GM21367 (cell line): ENCODE results near the gene FOLR3.
"Not testable (repeated sequence)": the region's sequence is repeated elsewhere in the genome, so short reads cannot be mapped to it uniquely, and the experiment has no call there.

ENCODE experiments used
- ATAC-seq: cut with Tn5 transposase; IDR thresholded peaks from one replicate; pipeline ENCODE4 v1.9.1; 2021; ENCODE audit not compliant: unreplicated experiment

The FOLR3 gene

DNA sequence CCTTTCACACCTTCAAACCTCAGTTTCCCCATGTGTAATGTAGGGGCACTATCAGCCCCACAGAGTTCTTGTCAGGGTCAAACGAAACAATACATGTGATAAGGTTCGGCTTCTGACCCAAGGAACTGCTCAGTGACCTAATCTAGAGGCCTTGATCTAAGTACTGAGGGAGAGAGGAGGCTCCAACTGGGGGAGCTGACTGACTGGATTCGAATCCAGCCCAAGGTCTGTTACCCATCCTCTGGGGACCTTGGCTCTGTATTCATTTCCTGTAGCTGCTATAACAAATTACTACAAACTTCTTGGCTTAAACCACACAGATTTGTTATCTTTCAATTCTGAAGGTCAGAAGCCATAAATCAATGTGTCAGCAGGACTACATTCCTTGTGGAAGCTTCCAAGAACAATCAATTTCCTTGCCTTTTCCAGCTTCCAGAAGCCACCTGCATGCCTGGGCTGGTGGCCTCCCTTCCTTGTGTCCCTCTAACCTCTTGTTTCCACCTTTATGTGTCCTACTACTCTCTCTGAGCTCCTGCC is 12.3 kb upstream of the FOLR3 start:
- ATAC-seq, result no peak

DNA sequence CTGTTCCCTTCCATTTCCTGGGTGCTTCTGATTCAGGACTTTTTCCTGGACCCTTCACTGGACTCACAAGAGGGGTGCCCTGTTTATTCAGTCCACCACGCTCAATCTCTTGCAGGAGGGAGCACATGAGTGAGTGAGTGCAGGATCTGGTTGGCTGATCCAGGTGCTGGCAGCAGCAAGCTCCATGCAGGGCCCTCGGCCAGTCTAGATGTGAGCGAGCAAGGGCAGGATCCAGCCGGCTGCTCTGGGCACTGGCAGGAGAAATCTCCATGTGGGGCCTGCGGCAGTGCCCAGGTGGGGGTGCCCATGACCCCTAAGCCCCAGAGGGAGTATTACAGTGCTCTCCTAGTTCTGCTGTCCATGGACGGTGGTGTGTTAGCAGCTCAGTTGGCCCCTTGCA is 11.5 kb upstream of the FOLR3 start:
- ATAC-seq, result no peak

DNA sequence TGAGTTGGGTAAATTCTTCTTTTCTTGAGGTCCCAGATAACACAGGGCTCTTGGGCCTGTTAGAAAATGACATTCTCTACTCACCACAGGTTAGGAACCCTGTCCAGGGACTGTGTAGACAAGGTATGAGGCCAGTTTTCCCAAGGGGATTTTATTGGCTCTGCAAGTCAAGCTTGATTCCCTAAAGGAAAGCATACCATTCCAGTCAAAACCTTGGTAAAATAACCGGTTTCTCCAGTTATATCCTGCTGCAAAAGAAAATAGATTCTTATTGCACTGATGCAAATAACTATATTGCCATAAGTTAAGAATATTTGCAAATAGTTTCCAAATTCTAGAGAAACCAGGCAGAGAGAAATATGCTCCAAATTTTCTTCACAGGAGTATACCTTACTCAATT is 9.6 kb upstream of the FOLR3 start:
- no peak for ATAC-seq

- ATAC-seq, result no peak
Observed at GRCh38 chr11:72127923-72128322, 7.6 kb upstream of the FOLR3 start.

DNA sequence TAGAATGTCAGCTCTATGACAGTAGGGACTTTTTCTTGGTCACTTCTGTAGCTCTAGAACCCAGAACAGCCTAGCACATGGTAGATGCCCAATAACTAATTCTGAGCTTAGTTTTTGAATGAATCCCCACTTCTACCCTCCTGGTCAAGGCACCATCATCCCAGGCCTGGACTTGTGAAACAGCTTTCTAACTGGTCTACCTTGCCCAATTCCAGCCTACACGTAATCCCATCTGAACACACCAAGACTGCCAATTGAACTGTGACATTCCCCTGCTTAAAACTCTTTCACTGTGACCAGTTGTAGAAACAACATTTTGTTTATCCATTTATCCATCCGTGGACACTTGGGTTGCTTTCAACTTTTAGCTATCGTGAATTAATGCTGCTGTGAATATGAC is 6.1 kb upstream of the FOLR3 start:
- ATAC-seq, result no peak

- ATAC-seq, result no peak
Observed at GRCh38 chr11:72132646-72133045, 2.9 kb upstream of the FOLR3 start.

DNA sequence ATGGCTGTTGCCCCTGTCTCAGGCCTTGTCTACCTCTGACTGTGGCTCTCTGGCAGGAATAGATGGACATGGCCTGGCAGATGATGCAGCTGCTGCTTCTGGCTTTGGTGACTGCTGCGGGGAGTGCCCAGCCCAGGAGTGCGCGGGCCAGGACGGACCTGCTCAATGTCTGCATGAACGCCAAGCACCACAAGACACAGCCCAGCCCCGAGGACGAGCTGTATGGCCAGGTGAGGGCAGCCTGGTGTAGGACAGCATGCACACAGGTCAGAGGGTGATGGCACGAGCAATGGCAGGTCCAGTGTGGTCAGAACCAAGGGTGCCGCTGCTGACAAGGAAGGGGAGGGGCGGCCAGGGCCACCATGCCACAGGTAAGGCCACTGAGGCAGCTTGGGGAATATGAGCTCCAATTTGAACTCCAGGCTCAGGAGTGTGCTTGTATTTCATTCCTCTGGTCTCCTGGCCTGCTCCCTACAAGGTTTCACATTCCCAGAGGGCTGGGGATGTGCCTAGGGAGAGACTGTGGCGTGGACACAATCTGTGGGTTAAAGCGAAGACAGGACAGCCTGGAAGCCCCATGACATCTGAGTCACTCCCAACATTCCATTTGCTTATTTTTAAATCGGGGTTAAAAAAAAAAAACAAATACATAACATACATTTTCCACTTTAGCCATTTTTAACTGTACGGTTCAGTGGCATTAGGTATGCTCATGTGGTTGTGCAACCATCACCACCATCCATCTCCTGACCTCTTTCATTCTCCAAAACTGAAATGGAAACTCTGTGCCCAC is 562 bp downstream of the FOLR3 start:
- ATAC-seq, result no peak

DNA sequence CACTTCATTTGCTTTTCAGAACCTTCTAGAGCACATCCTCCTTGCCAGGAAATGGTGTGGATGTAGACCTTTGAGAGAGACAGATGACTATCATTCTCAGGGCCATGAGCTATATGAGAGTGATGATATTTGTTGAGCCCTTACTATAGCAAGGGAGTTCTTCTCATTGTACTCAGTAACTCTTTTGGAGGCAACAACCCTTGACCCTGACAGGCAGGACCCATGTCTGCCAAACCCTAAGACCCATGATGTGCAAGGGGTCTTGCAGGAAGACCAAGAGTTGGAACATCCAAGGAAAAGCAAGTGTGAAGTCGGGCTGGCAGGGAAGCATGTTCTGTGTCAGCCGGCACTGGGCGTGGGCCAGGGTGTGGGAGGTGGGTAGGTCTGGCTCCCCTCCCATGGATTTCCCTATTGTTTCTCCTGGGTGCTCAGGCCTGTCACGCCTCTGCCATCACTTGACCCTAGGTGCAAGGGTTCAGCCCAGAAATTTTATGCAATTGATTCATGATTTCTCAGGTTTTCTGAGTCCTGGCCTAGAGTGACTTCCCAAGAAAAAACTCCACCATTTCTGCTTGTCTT is 1.2 kb downstream of the FOLR3 start:
- no peak for ATAC-seq

GRCh38 chr11:72138821-72139390 is 3.4 kb downstream of the FOLR3 start:
- ATAC-seq, result no peak

DNA sequence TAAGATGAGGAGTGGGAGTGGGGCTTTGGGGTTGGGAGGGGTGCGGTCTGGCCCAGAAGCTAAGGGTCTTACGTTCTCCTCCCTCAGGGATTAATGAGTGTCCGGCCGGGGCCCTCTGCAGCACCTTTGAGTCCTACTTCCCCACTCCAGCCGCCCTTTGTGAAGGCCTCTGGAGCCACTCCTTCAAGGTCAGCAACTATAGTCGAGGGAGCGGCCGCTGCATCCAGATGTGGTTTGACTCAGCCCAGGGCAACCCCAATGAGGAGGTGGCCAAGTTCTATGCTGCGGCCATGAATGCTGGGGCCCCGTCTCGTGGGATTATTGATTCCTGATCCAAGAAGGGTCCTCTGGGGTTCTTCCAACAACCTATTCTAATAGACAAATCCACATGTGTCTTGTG is 4.0 kb downstream of the FOLR3 start:
- no peak for ATAC-seq

DNA sequence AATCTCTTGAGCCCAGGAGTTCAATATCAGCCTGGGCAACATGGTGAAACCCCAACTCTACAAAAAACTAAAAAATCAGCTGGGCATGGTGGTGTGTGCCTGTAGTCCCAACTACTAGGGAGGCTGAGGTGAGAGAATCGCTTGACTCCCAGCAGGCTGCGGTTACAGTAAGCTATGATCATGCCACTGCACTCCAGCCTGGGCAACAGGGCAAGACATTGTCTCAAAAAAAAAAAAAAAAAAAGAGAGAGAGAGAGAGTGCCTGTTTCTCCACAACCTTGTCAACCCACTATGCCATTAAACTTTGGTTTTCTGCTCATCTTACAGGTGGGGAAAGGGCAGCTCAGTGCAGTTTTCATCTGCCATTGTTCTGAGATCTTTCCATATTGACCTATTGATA is 5.1 kb downstream of the FOLR3 start:
- no peak for ATAC-seq

GRCh38 chr11:72141066-72141465 is 5.5 kb downstream of the FOLR3 start:
- ATAC-seq, result no peak

- ATAC-seq, result not testable (repeated sequence)
Observed at GRCh38 chr11:72142086-72142485, 6.6 kb downstream of the FOLR3 start.

GRCh38 chr11:72142543-72142942 is 7.0 kb downstream of the FOLR3 start:
- not testable (repeated sequence) for ATAC-seq

DNA sequence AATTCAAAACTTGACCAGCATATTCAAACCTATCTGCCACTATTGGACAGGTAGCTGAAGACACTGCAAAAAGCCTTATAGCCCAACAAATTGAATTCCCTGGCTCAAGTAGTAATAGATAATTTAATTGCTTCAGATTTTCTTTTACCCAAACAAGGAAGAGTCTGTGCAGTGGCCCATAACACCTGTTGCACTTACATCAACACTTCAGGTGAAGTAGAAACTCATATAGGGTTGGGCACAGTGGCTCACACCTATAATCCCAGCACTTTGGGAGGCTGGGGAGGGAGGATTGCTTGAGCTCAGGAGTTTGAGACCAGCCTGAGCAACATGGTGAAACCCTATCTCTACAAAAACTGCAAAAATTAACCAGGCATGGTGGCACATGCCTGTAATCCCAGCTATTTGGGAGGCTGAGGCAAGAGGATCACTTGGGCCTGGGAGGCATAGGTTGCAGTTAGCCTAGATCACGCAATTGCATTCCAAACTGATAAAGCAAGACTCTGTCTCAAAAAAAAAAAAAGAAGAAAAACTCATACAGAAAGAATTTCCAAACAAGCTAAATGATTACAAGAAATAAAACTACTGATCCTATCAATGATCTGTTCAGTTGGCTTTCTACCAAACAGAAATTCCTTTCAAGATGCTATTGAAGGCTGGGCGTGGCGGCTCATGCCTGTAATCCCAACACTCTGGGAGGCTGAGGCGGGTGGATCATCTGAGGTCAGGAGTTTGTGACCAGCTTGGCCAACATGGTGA is 9.5 kb downstream of the FOLR3 start:
- no peak for ATAC-seq

GRCh38 chr11:72146625-72147024 is 11.1 kb downstream of the FOLR3 start:
- ATAC-seq, result no peak

- no peak for ATAC-seq
Observed at GRCh38 chr11:72150882-72151281, 15.4 kb downstream of the FOLR3 start.

DNA sequence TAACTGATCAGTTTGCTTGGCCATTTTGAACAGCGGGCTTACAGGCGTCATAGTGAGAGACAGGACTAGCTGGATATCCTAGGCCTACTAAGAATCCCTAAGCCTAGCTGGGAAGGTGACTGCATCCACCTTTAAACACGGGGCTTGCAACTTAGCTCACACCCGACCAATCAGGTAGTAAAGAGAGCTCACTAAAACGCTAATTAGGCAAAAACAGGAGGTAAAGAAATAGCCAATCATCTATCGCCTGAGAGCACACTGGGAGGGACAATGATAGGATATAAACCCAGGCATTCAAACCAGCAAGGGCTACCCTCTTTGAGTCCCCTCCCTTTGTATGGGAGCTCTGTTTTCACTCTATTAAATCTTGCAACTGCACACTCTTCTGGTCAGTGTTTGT is 18.3 kb downstream of the FOLR3 start:
- not testable (repeated sequence) for ATAC-seq

DNA sequence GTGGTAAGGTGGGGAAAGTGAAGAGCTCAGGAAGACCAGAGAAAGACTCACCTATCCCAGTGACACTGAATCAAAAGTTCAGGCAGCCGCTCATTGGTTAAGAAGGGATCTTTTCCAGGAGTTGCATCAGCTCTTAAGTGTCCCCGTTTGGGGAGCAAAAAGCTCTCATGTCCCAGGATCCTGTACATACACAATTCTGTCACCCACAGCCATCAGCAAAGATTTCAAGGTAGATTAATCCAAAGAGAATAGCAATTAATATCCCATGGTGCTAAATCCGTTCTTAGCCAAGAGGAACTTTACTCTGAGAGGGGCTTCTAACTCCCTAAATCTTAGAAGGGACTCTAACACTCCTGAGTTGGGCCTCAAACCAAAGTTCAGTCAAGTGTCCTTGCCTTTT is 19.3 kb downstream of the FOLR3 start:
- ATAC-seq, result no peak

DNA sequence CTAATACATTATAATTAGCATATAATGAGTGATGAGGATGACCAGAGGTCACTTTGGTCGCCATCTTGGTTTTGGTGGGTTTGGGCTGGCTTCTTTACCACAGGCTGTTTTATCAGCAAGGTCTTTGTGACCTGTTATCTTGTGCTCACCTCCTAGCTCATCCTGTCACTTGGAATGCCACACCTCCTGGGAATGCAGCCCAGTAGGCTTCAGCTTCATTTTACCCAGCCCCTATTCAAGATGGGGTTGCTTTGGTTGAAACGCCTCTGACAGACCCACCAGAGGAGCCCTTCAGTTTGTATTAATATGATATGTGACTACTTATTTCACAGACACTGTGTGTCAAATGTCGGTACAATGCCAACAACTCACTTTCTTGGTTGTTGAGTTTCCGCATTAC is 20.2 kb downstream of the FOLR3 start:
- ATAC-seq, result no peak

DNA sequence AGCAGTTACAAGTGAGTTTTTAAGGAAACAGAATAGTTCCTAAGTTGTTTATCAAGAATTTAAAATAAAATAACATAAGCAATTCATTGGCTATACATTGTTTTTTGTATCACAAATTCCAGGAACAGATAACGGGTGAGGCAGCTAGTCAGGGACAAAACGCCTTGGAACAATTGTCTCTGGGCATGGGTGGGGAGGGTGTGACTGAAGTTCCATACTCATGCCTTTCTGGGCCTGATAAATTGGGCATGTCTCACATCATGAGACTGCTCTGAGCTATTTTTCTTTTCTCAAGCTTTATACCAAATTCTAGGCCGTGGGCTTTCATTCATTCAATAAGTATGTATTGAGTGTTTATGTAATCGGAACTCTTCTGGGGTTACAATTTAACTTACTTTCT is 21.6 kb downstream of the FOLR3 start:
- no peak for ATAC-seq

GRCh38 chr11:72160319-72160718 is 24.8 kb downstream of the FOLR3 start:
- ATAC-seq, result no peak
